ENCODE results near the gene GPR108. TPM values are rescaled to one million over a fixed set of nuclear protein-coding genes. Genes with fewer than 3 reads are reported as not detected.
A peak's percentile ranks its signal among the peaks of the same experiment; 100 is the strongest.

Gene GPR108
- total and polyA plus RNA-seq, 2 of the 13 experiments (the other 11 are each of a cell fraction or from before 2014, with no cell fraction given), result 36.4 to 63.0 TPM

GRCh38 chr19:6752256-6753177 is 15.1 kb upstream of the GPR108 start (continued):
- no peak for TF ChIP-seq ZNF407 (CRISPR knock-in tag; IDR thresholded peaks at IDR 0.05; ENCODE audit: not compliant biosample characterization)
- no peak for TF ChIP-seq THRA (CRISPR knock-in tag; IDR thresholded peaks at IDR 0.05; ENCODE audit: borderline replicate concordance)
- TF ChIP-seq SIN3A (IDR thresholded peaks at IDR 0.05; ENCODE audit: borderline replicate concordance, low read depth, low read length), result peak; percentile 54; the same call in 1 of the 2 replicates
- TF ChIP-seq AFF4 (CRISPR knock-in tag; IDR thresholded peaks at IDR 0.05), result 0 out of 2 replicates have a peak, but pooled peaks have one; percentile 38
- no peak for TF ChIP-seq HOXD1 (CRISPR knock-in tag; IDR thresholded peaks at IDR 0.05)
- TF ChIP-seq MTERF4 (CRISPR knock-in tag; IDR thresholded peaks at IDR 0.05), result 0 out of 2 replicates have a peak, but pooled peaks have one; percentile 19
- no peak for TF ChIP-seq FUBP1 (CRISPR knock-in tag; IDR thresholded peaks at IDR 0.05; ENCODE audit: borderline replicate concordance)
- TF ChIP-seq ZNF430 (CRISPR knock-in tag; IDR thresholded peaks at IDR 0.05), result peak; percentile 27; the same call in 1 of the 2 replicates
- no peak for TF ChIP-seq ZNF530 (CRISPR knock-in tag; IDR thresholded peaks at IDR 0.05; ENCODE audit: low read depth)
- TF ChIP-seq ZNF891 (CRISPR knock-in tag; IDR thresholded peaks at IDR 0.05), result no peak
